Neural cell (in vitro differentiated cells): ENCODE measurements around the gene MRPS27.

Experiments
- EP300 ChIP-seq: fragments of 450-650 bp; conservative IDR thresholded peaks from 2 replicates; pipeline ENCODE4 v1.6.1; 2014; ENCODE audit warnings: antibody characterized with exemption, mild to moderate bottlenecking, moderate library complexity; ENCODE audit not compliant: poor library complexity, severe bottlenecking
- EZH2 ChIP-seq: fragments of 200-600, 300-800 bp; shearing (Covaris generic), sonication (generic); IDR thresholded peaks from 2 replicates; pipeline ENCODE4 v1.6.1; 2014; ENCODE audit warnings: antibody characterized with exemption, low read length, borderline replicate concordance, mild to moderate bottlenecking; ENCODE audit not compliant: insufficient read depth, poor library complexity, severe bottlenecking
- REST ChIP-seq: IDR thresholded peaks from 2 replicates; pipeline ENCODE4 v1.6.1; 2012; ENCODE audit warnings: borderline replicate concordance
- TAF1 ChIP-seq: IDR thresholded peaks from 2 replicates; pipeline ENCODE4 v1.6.1; 2012; ENCODE audit warnings: low read depth
- TF ChIP-seq, protein P1 (sequence below): fragments of 450-650 bp; IDR thresholded peaks from 2 replicates; pipeline ENCODE4 v1.5.1; 2014; ENCODE audit warnings: antibody characterized with exemption, mild to moderate bottlenecking, moderate library complexity; ENCODE audit not compliant: poor library complexity, severe bottlenecking

- TF ChIP-seq TAF1 (no peak), EZH2 (no peak), EP300 (no peak), REST (no peak)
- TF ChIP-seq, protein P1, sequence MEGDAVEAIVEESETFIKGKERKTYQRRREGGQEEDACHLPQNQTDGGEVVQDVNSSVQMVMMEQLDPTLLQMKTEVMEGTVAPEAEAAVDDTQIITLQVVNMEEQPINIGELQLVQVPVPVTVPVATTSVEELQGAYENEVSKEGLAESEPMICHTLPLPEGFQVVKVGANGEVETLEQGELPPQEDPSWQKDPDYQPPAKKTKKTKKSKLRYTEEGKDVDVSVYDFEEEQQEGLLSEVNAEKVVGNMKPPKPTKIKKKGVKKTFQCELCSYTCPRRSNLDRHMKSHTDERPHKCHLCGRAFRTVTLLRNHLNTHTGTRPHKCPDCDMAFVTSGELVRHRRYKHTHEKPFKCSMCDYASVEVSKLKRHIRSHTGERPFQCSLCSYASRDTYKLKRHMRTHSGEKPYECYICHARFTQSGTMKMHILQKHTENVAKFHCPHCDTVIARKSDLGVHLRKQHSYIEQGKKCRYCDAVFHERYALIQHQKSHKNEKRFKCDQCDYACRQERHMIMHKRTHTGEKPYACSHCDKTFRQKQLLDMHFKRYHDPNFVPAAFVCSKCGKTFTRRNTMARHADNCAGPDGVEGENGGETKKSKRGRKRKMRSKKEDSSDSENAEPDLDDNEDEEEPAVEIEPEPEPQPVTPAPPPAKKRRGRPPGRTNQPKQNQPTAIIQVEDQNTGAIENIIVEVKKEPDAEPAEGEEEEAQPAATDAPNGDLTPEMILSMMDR: no peak
Observed at GRCh38 chr5:72272398-72272797, 47.6 kb downstream of the MRPS27 start.
